Fibroblast of lung (primary cell): ENCODE data around the gene KCTD11. TPM values are rescaled to one million over a fixed set of nuclear protein-coding genes. Genes with fewer than 3 reads are reported as not detected.

ENCODE experiments used
- DNase-seq, 2 donors: peaks; one replicate each; pipeline versions ENCODE4 v3.0.0 to v3.0.0-alpha.2; 2010; ENCODE audit warnings: low read depth in 2 of 2
- H2AFZ ChIP-seq: 2 replicates; pipeline ENCODE4 v1.5.1; 2012; ENCODE audit warnings: low read length, control low read depth, inconsistent platforms
- H3K27ac ChIP-seq: 2 replicates; pipeline ENCODE4 v1.5.1; 2011; ENCODE audit warnings: low read length, control low read depth; ENCODE audit not compliant: insufficient read depth
- H3K27me3 ChIP-seq: 2 replicates; pipeline ENCODE4 v1.5.1; 2011; ENCODE audit warnings: mild to moderate bottlenecking, low read length; ENCODE audit not compliant: control insufficient read depth, insufficient read depth
- H3K36me3 ChIP-seq: 2 replicates; pipeline ENCODE4 v1.5.1; 2011; ENCODE audit warnings: low read length; ENCODE audit not compliant: control insufficient read depth, insufficient read depth
- H3K4me1 ChIP-seq: 2 replicates; pipeline ENCODE4 v1.5.1; 2011; ENCODE audit warnings: low read length; ENCODE audit not compliant: control insufficient read depth, insufficient read depth; ENCODE audit errors: extremely low read depth
- H3K4me2 ChIP-seq: 2 replicates; pipeline ENCODE4 v1.5.1; 2011; ENCODE audit warnings: low read length, control low read depth; ENCODE audit not compliant: insufficient read depth; ENCODE audit errors: extremely low read depth
- H3K4me3 ChIP-seq, 4 experiments: fragments of 200-600 bp in 1 of 4; sonication (generic) in 1 of 4; replicated peaks in 1 of 4; 2 replicates each; pipeline ENCODE4 v1.5.1; 2011 to 2016; ENCODE audit warnings: low read length in 4 of 4, low read depth in 3 of 4, mild to moderate bottlenecking in 3 of 4, control low read depth in 2 of 4, inconsistent platforms in 1 of 4, mixed read lengths in 1 of 4; ENCODE audit not compliant: insufficient read depth in 1 of 4; ENCODE audit errors: control extremely low read depth in 1 of 4
- H3K79me2 ChIP-seq: 2 replicates; pipeline ENCODE4 v1.5.1; 2012; ENCODE audit warnings: mild to moderate bottlenecking, low read length, inconsistent platforms; ENCODE audit not compliant: control insufficient read depth, insufficient read depth
- H3K9ac ChIP-seq: 2 replicates; pipeline ENCODE4 v1.5.1; 2011; ENCODE audit warnings: mild to moderate bottlenecking, low read length, control low read depth; ENCODE audit not compliant: insufficient read depth
- H3K9me3 ChIP-seq: 2 replicates; pipeline ENCODE4 v1.5.1; 2012; ENCODE audit warnings: low read depth, low read length; ENCODE audit not compliant: control insufficient read depth, insufficient read depth
- H4K20me1 ChIP-seq: 2 replicates; pipeline ENCODE4 v1.5.1; 2011; ENCODE audit warnings: low read length; ENCODE audit not compliant: control insufficient read depth, insufficient read depth; ENCODE audit errors: extremely low read depth
- CTCF ChIP-seq, 2 donors: IDR thresholded peaks in 1 of 2; conservative IDR thresholded peaks in 1 of 2; 1 replicate in 1 of 2; 2 replicates in 1 of 2; pipeline ENCODE4 v1.5.1; 2011 to 2012; ENCODE audit warnings: low read length in 2 of 2, control low read depth in 1 of 2, inconsistent platforms in 1 of 2, low read depth in 1 of 2, mild to moderate bottlenecking in 1 of 2
- EZH2 ChIP-seq: IDR thresholded peaks from 2 replicates; pipeline ENCODE4 v1.5.1; 2012; ENCODE audit warnings: low read length, control low read depth, mild to moderate bottlenecking; ENCODE audit errors: missing control alignments
- polyA plus RNA-seq, 2 donors: library from polyadenylated mRNA; depleted of rRNA in 1 of 2; stranded (reverse) in 1 of 2; unstranded in 1 of 2; fragments of >200 nt; gene quantifications; 2 replicates each; pipeline ENCODE4 v1.2.1, GENCODE V29; 2011 to 2012; ENCODE audit warnings: missing spikeins in 1 of 2
- total RNA-seq: library from RNA; depleted of rRNA; stranded (reverse); fragments of >200 nt; gene quantifications from 2 replicates; pipeline ENCODE4 v1.2.1, GENCODE V29; 2014

Gene KCTD11
- total and polyA plus RNA-seq, 2 donors (not counting 1 experiment from before 2014, with no cell fraction given), result 8.8 to 11.9 TPM

GRCh38 chr17:7356756-7357155, 4.8 kb downstream of the KCTD11 start:
- TF ChIP-seq EZH2 (no peak), CTCF (conservative IDR thresholded peaks at IDR 0.05 in 1 of 2, IDR thresholded peaks at IDR 0.05 in 1 of 2; ENCODE audit: low read depth in 1 of 2, low read length in 2 of 2) (no peak)
- peaks cover 15% of the 10 kb centered on the region for H3K4me1 ChIP-seq
- no peak overlapping the region for H3K27ac ChIP-seq
- H3K36me3 ChIP-seq, result no peaks in the 10 kb centered on the region
- no peaks in the 10 kb centered on the region for H4K20me1 ChIP-seq
- peaks cover 14% of the 10 kb centered on the region for H3K79me2 ChIP-seq
- DNase-seq, result no peak
- no peaks in the 10 kb centered on the region for H3K9me3 ChIP-seq
- H2AFZ ChIP-seq, result no peak overlapping the region
- H3K9ac ChIP-seq, result no peak overlapping the region
- H3K4me3 ChIP-seq, result peak overlapping the region in 1 of 4 experiments; percentile 25
- no peaks in the 10 kb centered on the region for H3K27me3 ChIP-seq
- H3K4me2 ChIP-seq, result no peak overlapping the region

- no peak overlapping the region for H3K4me2 ChIP-seq
- no peak for DNase-seq
- H2AFZ ChIP-seq, result no peak overlapping the region
- no peaks in the 10 kb centered on the region for H3K36me3 ChIP-seq
- H3K9ac ChIP-seq, result no peak overlapping the region
- TF ChIP-seq EZH2 (no peak), CTCF (conservative IDR thresholded peaks at IDR 0.05 in 1 of 2, IDR thresholded peaks at IDR 0.05 in 1 of 2; ENCODE audit: low read depth in 1 of 2, low read length in 2 of 2) (no peak)
- H3K9me3 ChIP-seq, result no peaks in the 10 kb centered on the region
- no peak overlapping the region for H3K27ac ChIP-seq
- H4K20me1 ChIP-seq, result no peaks in the 10 kb centered on the region
- H3K27me3 ChIP-seq, result no peaks in the 10 kb centered on the region
- peaks cover 15% of the 10 kb centered on the region for H3K4me1 ChIP-seq
- H3K79me2 ChIP-seq, result peaks cover 12% of the 10 kb centered on the region
- H3K4me3 ChIP-seq, result no peak overlapping the region
Observed at GRCh38 chr17:7357381-7357780, 5.4 kb downstream of the KCTD11 start.

- no peaks in the 10 kb centered on the region for H3K79me2 ChIP-seq
- no peaks in the 10 kb centered on the region for H4K20me1 ChIP-seq
- H3K9me3 ChIP-seq, result no peaks in the 10 kb centered on the region
- no peaks in the 10 kb centered on the region for H3K27me3 ChIP-seq
- no peak for DNase-seq
- no peaks in the 10 kb centered on the region for H3K36me3 ChIP-seq
- TF ChIP-seq EZH2, result no peak
- TF ChIP-seq CTCF (conservative IDR thresholded peaks at IDR 0.05 in 1 of 2, IDR thresholded peaks at IDR 0.05 in 1 of 2; ENCODE audit: low read depth in 1 of 2, low read length in 2 of 2), result no peak
- no peak overlapping the region for H3K27ac ChIP-seq
- no peak overlapping the region for H3K4me2 ChIP-seq
- no peak overlapping the region for H3K9ac ChIP-seq
- H3K4me1 ChIP-seq, result no peaks in the 10 kb centered on the region
- no peak overlapping the region for H2AFZ ChIP-seq
- no peak overlapping the region for H3K4me3 ChIP-seq
Observed at GRCh38 chr17:7361906-7362305, 9.9 kb downstream of the KCTD11 start.
